Measurements from ENCODE around the gene GDE1.

DNA sequence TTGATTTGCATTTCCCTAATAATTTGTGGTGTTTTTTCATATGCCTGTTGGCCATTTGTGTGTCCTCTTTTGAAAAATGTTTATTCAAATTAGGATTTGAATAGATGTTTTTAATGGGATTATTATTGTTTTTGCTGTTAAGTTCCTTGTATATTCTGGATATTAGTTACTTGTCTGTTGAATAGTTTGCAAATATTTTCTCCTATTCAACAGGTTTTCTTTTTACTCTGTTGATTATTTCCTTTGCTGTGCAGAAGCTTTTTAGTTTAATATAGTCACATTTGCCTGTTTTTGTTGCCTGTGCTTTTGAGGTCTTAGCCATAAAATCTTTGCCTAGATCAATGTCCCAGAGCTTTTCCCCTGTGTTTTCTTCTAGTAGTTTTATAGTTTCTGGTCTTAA lies 9.6 kb downstream of the GDE1 start:
- TF ChIP-seq, protein P1, sequence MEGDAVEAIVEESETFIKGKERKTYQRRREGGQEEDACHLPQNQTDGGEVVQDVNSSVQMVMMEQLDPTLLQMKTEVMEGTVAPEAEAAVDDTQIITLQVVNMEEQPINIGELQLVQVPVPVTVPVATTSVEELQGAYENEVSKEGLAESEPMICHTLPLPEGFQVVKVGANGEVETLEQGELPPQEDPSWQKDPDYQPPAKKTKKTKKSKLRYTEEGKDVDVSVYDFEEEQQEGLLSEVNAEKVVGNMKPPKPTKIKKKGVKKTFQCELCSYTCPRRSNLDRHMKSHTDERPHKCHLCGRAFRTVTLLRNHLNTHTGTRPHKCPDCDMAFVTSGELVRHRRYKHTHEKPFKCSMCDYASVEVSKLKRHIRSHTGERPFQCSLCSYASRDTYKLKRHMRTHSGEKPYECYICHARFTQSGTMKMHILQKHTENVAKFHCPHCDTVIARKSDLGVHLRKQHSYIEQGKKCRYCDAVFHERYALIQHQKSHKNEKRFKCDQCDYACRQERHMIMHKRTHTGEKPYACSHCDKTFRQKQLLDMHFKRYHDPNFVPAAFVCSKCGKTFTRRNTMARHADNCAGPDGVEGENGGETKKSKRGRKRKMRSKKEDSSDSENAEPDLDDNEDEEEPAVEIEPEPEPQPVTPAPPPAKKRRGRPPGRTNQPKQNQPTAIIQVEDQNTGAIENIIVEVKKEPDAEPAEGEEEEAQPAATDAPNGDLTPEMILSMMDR (conservative IDR thresholded peaks at IDR 0.05; ENCODE audit: low read length): no peak
- TF ChIP-seq EZH2phosphoT487 (IDR thresholded peaks at IDR 0.05; ENCODE audit: borderline replicate concordance): no peak
